Fibroblast of skin of left quadriceps (primary cell): ENCODE results near the gene ASB5.
A peak's percentile ranks its signal among the peaks of the same experiment; 100 is the strongest.
"Not testable (repeated sequence)": the region's sequence is repeated elsewhere in the genome, so short reads cannot be mapped to it uniquely, and the experiment has no call there.

Experiments
- DNase-seq, 2 experiments: peaks; one replicate each; pipeline ENCODE4 v3.0.0-alpha.2; 2013; ENCODE audit warnings: low read depth in 2 of 2

Gene ASB5

DNA sequence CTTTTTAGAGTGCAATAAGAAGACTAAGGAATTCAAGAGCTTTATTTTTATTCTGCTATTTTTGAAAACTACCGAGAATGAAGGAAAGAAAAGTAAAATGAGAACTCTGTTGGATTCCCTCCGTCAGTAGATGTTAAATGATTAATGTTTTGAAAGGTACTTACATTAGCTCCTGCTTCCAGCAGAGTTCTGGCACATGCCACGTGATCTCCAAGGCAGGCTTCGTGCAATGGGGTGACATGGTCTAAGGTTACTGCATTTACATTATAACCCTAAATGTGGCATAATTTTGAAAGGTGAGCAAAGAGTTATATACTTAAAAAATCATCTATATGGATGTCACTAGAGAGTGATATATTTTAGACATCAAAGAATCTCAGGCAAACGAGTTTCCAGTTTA, 46.9 kb downstream of the ASB5 start:
- DNase-seq = no peak

DNA sequence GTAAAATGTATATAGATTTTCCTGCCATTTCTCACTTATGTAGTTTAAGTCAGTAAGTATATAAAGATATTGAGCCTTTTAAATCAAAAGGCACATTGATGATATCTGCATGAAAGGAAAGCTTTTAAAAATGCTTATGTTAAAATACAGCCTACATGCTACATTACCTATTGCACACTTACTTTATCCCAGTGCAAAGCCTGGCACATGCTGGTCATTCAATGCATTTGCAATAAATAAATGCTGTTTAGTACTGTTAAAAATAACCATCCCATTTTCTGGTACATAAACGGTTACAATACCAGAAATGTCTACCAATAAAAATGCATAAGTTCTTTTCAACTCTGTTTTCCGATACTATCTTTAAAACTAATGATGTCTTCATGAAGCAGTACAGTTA, 51.5 kb downstream of the ASB5 start:
- no peak for DNase-seq

DNA sequence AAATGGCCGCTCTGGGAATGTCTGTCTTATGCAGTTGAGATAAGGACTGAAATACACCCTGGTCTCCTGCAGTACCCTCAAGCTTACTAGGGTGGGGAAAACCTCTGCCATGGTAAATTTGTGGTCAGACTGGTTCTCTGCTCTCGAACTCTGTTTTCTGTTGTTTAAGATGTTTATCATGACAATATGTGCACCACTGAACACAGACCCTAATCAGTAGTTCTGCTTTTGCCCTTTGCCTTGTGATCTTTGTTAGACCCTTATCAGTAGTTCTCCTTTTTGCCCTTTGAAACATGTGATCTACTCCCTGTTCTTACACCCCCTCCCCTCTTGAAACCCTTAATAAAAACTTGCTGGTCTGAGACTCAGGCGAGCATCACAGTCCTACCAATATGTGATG, 56.7 kb downstream of the ASB5 start:
- DNase-seq = not testable (repeated sequence)

DNA sequence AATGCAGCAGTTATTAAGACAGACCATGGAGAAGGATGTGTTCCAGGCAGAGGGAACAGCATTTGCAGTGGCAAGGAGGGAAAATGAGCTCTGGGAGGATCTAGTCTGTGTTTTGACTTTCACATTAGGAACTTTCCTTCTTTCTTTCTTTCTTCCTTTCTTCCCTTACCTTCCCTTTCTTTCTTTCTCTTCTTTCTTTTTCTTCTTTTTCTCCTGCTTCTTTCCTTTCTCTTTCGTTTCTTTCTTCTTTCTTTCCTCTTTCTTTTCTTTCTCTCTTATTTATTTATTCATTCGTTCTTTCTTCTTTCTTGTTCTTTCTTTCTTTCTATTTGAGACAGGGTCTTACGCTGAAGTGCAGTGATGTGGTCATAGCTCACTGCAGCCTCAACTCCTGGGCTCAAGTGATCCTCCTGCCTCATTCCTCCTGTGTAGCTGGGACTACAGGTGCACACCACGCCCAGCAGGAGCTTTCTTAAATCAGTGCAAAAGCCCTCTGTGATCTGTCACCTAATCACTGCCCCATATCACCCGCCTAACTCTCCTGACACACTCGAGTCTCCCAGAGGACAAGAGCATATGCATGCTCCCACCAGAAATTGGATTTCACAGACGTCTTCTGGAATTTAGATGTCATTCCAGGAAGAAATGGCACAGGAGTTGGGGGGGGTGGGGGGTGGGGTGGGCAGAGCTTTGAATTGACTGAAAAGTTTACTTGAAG, 58.3 kb downstream of the ASB5 start:
- no peak for DNase-seq

DNA sequence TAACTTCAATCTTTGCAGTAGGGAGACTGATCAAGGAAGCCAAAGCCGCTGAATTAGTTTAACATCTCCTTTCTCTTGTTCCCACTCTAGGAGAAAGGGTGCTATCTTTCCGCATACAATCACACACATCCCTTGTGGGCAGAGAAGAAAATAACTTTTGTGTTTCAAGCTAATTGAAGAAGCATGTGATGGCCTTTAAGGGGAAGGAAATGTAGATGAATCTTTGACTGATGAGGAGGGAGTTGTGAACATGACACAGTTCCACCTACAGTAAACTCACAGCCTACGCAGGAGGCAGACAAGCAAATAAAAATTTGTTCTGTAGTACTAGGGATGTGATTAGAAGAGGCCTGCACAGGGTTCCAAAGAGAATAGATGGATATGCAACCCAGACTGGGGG, 58.9 kb downstream of the ASB5 start:
- no peak for DNase-seq

DNA sequence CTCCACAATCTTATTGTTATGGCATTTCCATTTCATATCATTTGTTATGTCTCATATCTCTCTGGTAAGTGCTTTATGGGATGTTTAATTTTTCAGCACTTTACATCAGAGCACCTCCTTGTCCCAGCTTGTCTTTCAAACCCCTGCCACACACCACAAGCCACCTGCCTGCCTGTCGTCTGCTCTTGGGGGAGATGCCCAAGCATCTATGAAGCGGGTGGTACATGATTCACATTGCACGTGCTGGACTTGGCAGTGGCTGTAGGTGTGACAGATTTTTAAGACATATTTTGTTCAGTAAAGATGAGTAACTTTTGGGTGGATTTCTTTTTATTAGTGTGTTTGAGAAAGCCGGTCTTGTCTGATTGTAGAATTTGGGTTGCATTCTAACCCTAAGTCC, 59.5 kb downstream of the ASB5 start:
- no peak for DNase-seq

- DNase-seq = no peak
Measured at GRCh38 chr4:176207839-176208238, 61.2 kb downstream of the ASB5 start.

DNA sequence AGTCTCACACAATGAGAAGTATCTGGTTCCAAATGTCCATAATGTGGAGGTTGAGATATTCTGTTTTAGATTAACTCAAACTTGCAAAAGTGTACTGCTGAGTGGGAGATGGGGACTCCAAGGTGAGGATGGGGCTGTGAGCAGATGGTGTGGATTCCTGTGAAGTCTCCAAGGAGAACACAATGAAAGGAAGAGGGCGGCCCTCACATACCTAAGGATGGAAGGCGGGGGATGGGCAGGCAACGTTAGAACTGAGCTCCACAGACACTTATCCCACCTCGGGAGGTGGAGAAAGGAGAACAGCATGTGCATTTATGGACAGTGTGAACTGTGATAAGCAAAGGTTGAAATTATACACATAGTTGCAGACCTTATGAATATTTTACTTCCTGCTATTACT, 63.7 kb downstream of the ASB5 start:
- DNase-seq = no peak

DNA sequence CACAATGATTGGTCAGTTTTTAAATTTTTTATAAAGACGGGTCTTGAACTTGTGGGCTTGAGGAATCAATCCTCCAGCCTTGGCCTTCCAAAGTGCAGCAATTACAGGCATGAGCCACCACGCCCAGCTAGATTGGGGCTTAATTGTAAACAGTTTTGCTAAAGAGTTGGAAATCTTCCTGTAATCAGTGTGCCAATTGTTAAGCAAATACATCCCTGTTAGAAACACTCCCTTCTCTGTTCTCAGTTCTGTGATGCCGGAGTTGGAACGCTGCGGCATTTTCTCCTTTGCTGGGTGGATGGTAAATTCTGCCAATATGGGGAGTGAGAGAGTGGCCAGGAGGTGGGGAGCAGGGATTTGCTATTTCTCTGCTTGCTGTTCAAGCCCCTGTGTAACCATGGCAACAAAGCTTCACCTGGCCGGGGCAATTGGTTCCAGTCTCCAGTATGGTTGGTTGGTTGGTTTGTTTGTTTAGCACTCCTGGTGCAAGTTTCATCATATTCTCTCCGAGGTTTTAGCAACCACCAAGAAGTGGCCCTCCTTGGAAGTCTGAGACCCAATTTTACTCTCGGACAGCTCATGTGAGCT, 70.6 kb downstream of the ASB5 start:
- no peak for DNase-seq

GRCh38 chr4:176195184-176195978, 73.6 kb downstream of the ASB5 start, which contains the start of gene SPATA4:
Gene SPATA4, minus strand, starts transcription at chr4:176195585. Its CDS starts 23 bp downstream, at chr4:176195562.
- peak; percentile 76 to 77 for DNase-seq

DNA sequence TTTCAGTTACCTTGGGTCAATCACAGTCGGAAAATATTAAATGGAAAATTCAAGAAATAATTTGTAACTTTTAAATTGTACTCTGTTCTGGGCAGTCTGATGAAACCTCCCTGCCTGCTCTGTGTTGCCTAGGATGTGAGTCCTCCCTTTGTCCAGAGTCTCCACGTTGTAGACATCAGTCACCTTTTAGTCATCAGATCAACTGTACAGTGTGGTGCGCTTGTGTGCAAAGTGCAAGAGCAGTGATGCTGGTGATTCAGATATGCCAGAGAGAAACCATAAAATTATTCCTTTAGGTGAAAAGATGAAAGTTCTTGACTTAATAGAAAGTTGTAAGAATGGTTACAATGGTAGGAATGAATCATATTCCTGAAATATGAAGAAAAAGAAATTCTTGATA, 75.1 kb downstream of the ASB5 start:
- DNase-seq = peak in 1 of 2 experiments; percentile 31

DNA sequence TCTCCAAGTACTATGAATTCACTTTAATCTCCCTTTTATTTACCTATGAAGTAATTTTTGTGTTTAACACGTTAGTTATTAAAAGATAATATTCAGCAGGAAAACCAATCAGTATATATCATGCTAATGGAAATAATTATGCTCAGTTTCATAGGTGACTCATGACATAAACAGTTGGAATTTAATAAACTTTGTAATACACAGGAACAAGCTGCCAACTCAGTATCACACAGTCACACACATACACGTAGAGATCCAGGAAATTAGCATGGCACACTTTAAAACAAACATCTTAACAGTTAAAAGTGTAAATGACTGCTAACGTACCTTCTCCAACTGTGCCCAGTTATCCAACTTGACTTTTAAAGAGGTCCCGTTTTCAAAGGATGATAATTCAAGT, 75.9 kb downstream of the ASB5 start:
- DNase-seq = peak in 1 of 2 experiments; percentile 34

DNA sequence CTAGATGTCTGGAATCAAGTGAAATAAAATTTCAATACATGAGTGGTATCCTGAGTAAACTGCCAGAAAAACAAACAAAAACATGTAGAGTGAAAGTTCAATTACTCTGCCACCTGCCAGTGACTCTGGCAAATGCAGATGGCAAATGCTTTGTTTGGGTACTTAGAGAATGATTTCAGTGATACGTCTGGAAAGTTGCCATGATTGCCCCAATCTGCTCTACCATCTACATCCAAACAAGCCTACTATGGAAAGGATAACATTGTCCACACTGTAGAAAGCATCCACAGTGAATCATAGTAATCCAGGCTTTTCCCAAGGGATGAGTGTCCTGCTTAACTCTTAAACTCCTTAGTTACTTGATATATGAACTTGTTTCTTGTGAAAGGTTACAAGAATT, 77.0 kb downstream of the ASB5 start:
- DNase-seq = peak in 1 of 2 experiments; percentile 25

GRCh38 chr4:176189891-176190795, 78.9 kb downstream of the ASB5 start:
- peak in 1 of 2 experiments; percentile 40 for DNase-seq

- no peak for DNase-seq
Measured at GRCh38 chr4:176188654-176189053, 80.4 kb downstream of the ASB5 start.

DNA sequence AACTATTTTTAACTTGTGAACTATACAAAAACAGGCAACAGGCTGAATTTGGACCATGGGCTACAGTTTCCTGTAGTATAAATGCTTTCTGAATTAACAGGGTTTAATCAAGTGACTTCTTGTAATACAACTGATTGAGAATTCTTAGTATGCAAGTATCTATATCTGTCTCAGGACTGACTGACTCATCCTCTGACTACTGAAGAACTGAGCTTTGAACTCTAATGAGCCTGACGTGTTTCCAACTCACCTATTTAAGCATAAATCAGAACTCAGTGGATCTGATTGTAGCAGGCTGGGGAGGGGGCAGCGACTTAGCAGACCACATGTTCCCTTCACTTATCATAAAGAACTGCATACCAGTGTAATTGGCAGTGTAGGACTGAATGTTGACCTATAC, 81.4 kb downstream of the ASB5 start:
- DNase-seq = no peak

DNA sequence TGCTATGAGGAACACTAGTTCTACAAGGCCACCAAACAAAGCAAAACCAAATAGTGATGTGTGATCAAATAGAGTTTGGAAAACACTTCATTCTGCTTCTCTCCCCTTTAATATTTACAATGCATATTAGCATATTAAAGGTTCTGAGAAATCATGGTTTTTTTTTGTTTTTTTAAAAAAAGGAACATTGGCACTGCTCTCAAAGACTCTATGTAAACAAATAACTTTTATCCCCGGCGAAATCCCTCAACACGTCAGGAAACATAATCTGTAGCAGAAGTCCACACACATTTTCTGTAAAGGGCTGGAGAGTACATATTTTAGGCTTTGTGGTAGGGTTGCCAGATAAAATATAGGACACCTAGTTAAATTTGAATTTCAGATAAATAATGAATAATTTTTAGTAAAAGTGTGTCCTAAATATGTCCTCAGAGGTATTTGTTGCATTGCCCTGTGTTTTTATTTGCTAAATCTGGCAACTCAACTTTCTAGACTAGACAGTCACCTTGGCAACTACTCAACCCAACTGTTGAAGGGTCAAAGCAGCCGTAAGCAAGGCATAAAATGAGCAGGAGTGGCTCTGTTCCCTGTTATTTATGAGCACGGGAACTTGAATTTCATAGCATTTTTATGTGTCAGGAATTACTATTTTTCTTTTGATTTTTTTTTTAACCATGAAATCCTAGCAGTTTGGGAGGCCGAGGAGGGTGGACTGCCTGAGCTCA, 82.2 kb downstream of the ASB5 start:
- DNase-seq = no peak

GRCh38 chr4:176186067-176186466, 83.0 kb downstream of the ASB5 start:
- DNase-seq = no peak

GRCh38 chr4:176185051-176185450, 84.0 kb downstream of the ASB5 start:
- peak; percentile 69 for DNase-seq
